Heart right ventricle (tissue), 16 donors: ENCODE measurements around the gene ROMO1. TPM values are rescaled to one million over a fixed set of nuclear protein-coding genes. Genes with fewer than 3 reads are reported as not detected.
A peak's percentile ranks its signal among the peaks of the same experiment; 100 is the strongest.

Experiments
- ATAC-seq, 8 donors: fragments of 200-7000 bp; cut with Tn5 transposase; one replicate each; pipeline ENCODE4 v1.9.1; 2020; ENCODE audit warnings: mild to moderate bottlenecking in 8 of 8, moderate library complexity in 8 of 8, moderate number of reproducible peaks in 1 of 8
- DNase-seq, 2 donors: peaks; one replicate each; pipeline ENCODE4 v3.0.0-alpha.2; 2020
- H3K27ac ChIP-seq, 10 donors: fragments of 200-600 bp; sonication (generic) in 2 of 10; one replicate each; pipeline versions ENCODE4 v1.5.0 to v1.8.0; 2020 to 2022; ENCODE audit warnings: mild to moderate bottlenecking in 3 of 10
- H3K27me3 ChIP-seq, 7 donors: fragments of 200-600 bp; one replicate each; pipeline ENCODE4 v1.8.0; 2021 to 2022; ENCODE audit warnings: mild to moderate bottlenecking in 2 of 7
- H3K36me3 ChIP-seq, 9 donors: fragments of 200-600 bp; sonication (generic) in 1 of 9; one replicate each; pipeline versions ENCODE4 v1.5.0 to v1.8.0; 2020 to 2022; ENCODE audit warnings: mild to moderate bottlenecking in 2 of 9
- H3K4me1 ChIP-seq, 9 donors: fragments of 200-600 bp; sonication (generic) in 1 of 9; one replicate each; pipeline versions ENCODE4 v1.5.0 to v1.8.0; 2020 to 2022; ENCODE audit warnings: mild to moderate bottlenecking in 4 of 9
- H3K4me3 ChIP-seq, 10 donors: fragments of 200-600 bp; sonication (generic) in 2 of 10; one replicate each; pipeline versions ENCODE4 v1.5.0 to v1.8.0; 2020 to 2022; ENCODE audit warnings: mild to moderate bottlenecking in 7 of 10, moderate library complexity in 2 of 10
- H3K9me3 ChIP-seq, 11 donors: fragments of 200-600 bp in 10 of 11; sonication (generic) in 2 of 11; one replicate each; pipeline versions ENCODE4 v1.5.0 to v1.8.0; 2013 to 2022; ENCODE audit warnings: mild to moderate bottlenecking in 2 of 11, control low read depth in 1 of 11, moderate library complexity in 1 of 11
- CTCF ChIP-seq, 9 donors: fragments of 200-600 bp; sonication (generic) in 2 of 9; IDR thresholded peaks; one replicate each; pipeline versions ENCODE4 v1.5.0 to v1.8.0; 2021 to 2022; ENCODE audit warnings: antibody characterized with exemption in 9 of 9, mild to moderate bottlenecking in 5 of 9, moderate library complexity in 1 of 9
- WGBS, 2 donors: extraction: QIAGEN DNeasy Blood & Tissue Kit; methylation state at CpG; one replicate each; pipeline ENCODE4 v1.1.7; 2013; ENCODE audit warnings: inconsistent platforms in 1 of 2; 5-methylcytosine and 5-hydroxymethylcytosine counted together
- intact Hi-C, 10 donors: fragments of 100-400 bp; cut with DNase I; formaldehyde crosslinking; loops; one replicate each; pipeline versions ENCODE4 v1.11.1 to v1.14.2; 2022
- polyA plus RNA-seq, 2 donors: library from polyadenylated mRNA; stranded (reverse); fragments of 200-250 nt; gene quantifications; one replicate each; pipeline ENCODE4 v1.2.3, GENCODE V29; 2013
- total RNA-seq, 10 donors: library from RNA; stranded (reverse); fragmentation: NEBNext Ultra II Directional in 3 of 10; extraction: Animal tissue kit (Norgen Biotek cat#: 25700) in 3 of 10; gene quantifications; one replicate each; pipeline versions ENCODE4 v1.2.1 to v1.2.4, GENCODE V29; 2021 to 2023
- donor health status: Arrhythmogenic right ventricular cardiomyopathy.
- donor health status: ischemic (EF 13 %, LVEDD 7.1; RV severe dilation, severe dysfunction).
- donor health status: healthy with polysubstance abuse.
- donor health status: DM: no; HTN: yes; CAD: no.
- donor health status: DM: no; HTN: no; CAD: no.
- donor health status: ischemic (EF 25% LVEDD 6.9; RV normal size, moderate dysfunction).
- donor health status: ischemic (EF 25% LVEDD 5.7; RV mildly dilated, moderate dysfunction).
- donor health status: healthy.
- donor health status: DM: yes; HTN: yes; CAD: no.
- donor health status: Ischemic cardiomyopathy.
- donor health status: ischemic (EF 35%, LVEDD 5.7; RV mildly dilated, moderate dysfunction).
- donor health status: nonischemic (EF 11% LVEDD 7.7; RV severe dilation, severe dysfunction).
- donor health status: DM: yes; HTN: yes; CAD: no.
- donor health status: PGD.
- donor health status: ischemic (EF 29% LVEDD 5.4; RV normal size, mild dysfunction).
- donor health status: nonischemic (EF 23%, LVEDD 6.1; RV moderate dilation, normal function).

ROMO1 gene
- total and polyA plus RNA-seq, 12 donors: 128 to 734 (median 161) TPM

- Histone ChIP-seq H3K9me3 (no peaks in the 10 kb centered on the region), H3K27me3 (no peaks in the 10 kb centered on the region), H3K36me3 (peaks cover 18 to 100% (median 97%) of the 10 kb centered on the region in 9 donors), H3K4me3 (no peak overlapping the region), H3K27ac (no peak overlapping the region), H3K4me1 (peaks cover 3 to 78% (median 27%) of the 10 kb centered on the region in 9 donors)
- ATAC-seq: no peak
- DNase-seq: no peak
- WGBS, 2 donors: 83 to 87% methylated on average over 12 of the region's 12 CpGs
- intact Hi-C loops: loop anchor here in 2 of 10 donors (10.0 kb wide), 1 partner anchor 166 kb away; no protein-coding TSS in a partner anchor
- no peak for TF ChIP-seq CTCF (IDR thresholded peaks at IDR 0.05)
Measured at GRCh38 chr20:35718972-35719635, 19.9 kb downstream of the ROMO1 start.

DNA sequence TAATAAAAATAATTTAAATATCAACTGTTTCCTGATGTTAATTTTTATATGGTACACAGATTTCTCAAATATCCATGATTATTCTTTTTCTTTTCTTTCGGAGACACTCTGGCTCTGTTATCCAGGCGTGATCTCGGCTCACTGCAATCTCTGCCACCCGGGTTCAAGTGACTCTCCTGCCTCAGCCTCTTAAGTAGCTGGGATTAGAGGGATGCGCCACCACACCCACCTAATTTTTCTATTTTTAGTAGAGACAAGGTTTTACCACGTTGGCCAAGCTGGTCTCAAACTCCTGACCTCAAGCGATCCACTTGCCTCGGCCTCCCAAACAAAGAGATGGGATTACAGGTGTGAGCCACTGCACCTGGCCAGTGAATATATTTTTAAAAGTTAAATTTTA lies 20.5 kb downstream of the ROMO1 start:
- peaks cover 3 to 74% (median 27%) of the 10 kb centered on the region in 9 donors for H3K4me1 ChIP-seq
- ATAC-seq: no peak
- H3K27ac ChIP-seq: peak overlapping the region in 1 of 10 donors; percentile 15
- TF ChIP-seq CTCF (IDR thresholded peaks at IDR 0.05): no peak
- DNase-seq: no peak
- no peaks in the 10 kb centered on the region for H3K9me3 ChIP-seq
- 50 to 64% methylated on average over 8 of the region's 8 CpGs for WGBS, 2 donors
- peaks cover 20 to 100% (median 98%) of the 10 kb centered on the region in 9 donors for H3K36me3 ChIP-seq
- no peaks in the 10 kb centered on the region for H3K27me3 ChIP-seq
- no peak overlapping the region for H3K4me3 ChIP-seq
- intact Hi-C loops: loop anchor here in 3 of 10 donors (10.0 kb wide), 2 partner anchors 165 to 235 kb away; partner anchors contain the start of gene SCAND1 (in 1 of the 3)

- TF ChIP-seq CTCF (IDR thresholded peaks at IDR 0.05): no peak
- Histone ChIP-seq H3K36me3 (peaks cover 17 to 100% (median 98%) of the 10 kb centered on the region in 9 donors), H3K9me3 (no peaks in the 10 kb centered on the region), H3K27me3 (no peaks in the 10 kb centered on the region), H3K4me3 (no peak overlapping the region), H3K4me1 (peaks cover 3 to 67% (median 27%) of the 10 kb centered on the region in 9 donors), H3K27ac (peak overlapping the region in 1 of 10 donors; percentile 15)
- no peak for ATAC-seq
- WGBS, 2 donors: 90% methylated on average over 13 of the region's 13 CpGs
- DNase-seq: no peak
- intact Hi-C loops: loop anchor here in 1 of 10 donors (10.0 kb wide), 1 partner anchor 234 kb away; the partner anchor contains the start of gene SCAND1
Measured at GRCh38 chr20:35720165-35721123, 21.2 kb downstream of the ROMO1 start.

DNA sequence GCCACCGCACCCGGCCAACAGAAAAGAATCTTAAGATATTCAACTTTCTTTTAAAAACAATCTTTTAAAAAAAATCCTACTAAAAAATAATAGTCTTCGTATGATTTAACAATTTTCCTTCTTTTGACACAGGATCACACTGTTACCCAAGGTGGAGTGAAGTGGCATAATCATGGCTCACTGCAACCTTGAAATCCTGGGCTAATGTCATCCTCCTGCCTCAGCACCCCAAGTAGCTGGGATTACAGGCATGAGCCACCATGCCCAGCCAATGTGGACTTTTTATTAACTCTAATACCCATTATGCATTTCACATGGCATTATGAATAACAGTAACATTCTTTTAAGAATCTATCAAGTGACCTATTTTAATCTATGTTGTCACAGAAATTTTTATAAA lies 22.0 kb downstream of the ROMO1 start:
- Histone ChIP-seq H3K27me3 (no peaks in the 10 kb centered on the region), H3K4me3 (no peak overlapping the region), H3K4me1 (peaks cover 3 to 61% (median 27%) of the 10 kb centered on the region in 9 donors), H3K9me3 (no peaks in the 10 kb centered on the region), H3K27ac (no peak overlapping the region), H3K36me3 (peaks cover 11 to 100% (median 98%) of the 10 kb centered on the region in 9 donors)
- WGBS, 2 donors: 95 to 96% methylated on average over 3 of the region's 3 CpGs
- ATAC-seq (no peak), DNase-seq (no peak)
- intact Hi-C loops: loop anchor here in 1 of 10 donors (10.0 kb wide), 1 partner anchor 234 kb away; the partner anchor contains the start of gene SCAND1
- no peak for TF ChIP-seq CTCF (IDR thresholded peaks at IDR 0.05)
